Mucosa of descending colon (tissue), 3 donors: ENCODE data around the gene ZBTB7A. TPM values are rescaled to one million over a fixed set of nuclear protein-coding genes. Genes with fewer than 3 reads are reported as not detected.

Experiments used
- ATAC-seq: fragments of 200-7000 bp; cut with Tn5 transposase; one replicate; pipeline ENCODE4 v1.9.1; 2020; ENCODE audit warnings: mild to moderate bottlenecking, moderate library complexity
- DNase-seq, 3 donors: peaks; one replicate each; pipeline ENCODE4 v3.0.0-alpha.2; 2020
- H3K36me3 ChIP-seq: fragments of 200-600 bp; one replicate; pipeline ENCODE4 v1.8.0; 2021; ENCODE audit warnings: low read depth, mild to moderate bottlenecking
- H3K4me1 ChIP-seq: fragments of 200-600 bp; one replicate; pipeline ENCODE4 v1.8.0; 2021; ENCODE audit warnings: low read depth, mild to moderate bottlenecking
- H3K4me3 ChIP-seq: fragments of 200-600 bp; one replicate; pipeline ENCODE4 v1.8.0; 2021; ENCODE audit warnings: mild to moderate bottlenecking
- H3K9me3 ChIP-seq: fragments of 200-600 bp; one replicate; pipeline ENCODE4 v1.8.0; 2021; ENCODE audit warnings: mild to moderate bottlenecking
- intact Hi-C, 2 donors: fragments of 100-400 bp; cut with DNase I in 1 of 2; cut with micrococcal nuclease in 1 of 2; formaldehyde crosslinking; loops; one replicate each; pipeline versions ENCODE4 v1.11.0 to v1.11.1; 2022; cut with DNase I, micrococcal nuclease
- total RNA-seq, 3 donors: library from RNA; stranded (reverse); fragmentation: NEBNext Ultra II Directional in 2 of 3; extraction: Animal tissue kit (Norgen Biotek cat#: 25700) in 2 of 3; gene quantifications; one replicate each; pipeline versions ENCODE4 v1.2.1 to v1.2.4, GENCODE V29; 2021 to 2023
- TF ChIP-seq, protein P1 (sequence below): fragments of 200-600 bp; IDR thresholded peaks from one replicate; pipeline ENCODE4 v1.8.0; 2022; ENCODE audit warnings: antibody characterized with exemption, mild to moderate bottlenecking
- donor health status: DM: no; HTN: no; CAD: no; lungs with moderate emphysema.
- donor health status: DM: no; HTN: no; CAD: no.
- donor health status: DM: no; HTN: yes; CAD: no.

ZBTB7A gene
- total RNA-seq, 3 donors from 2014 or later, result 104 to 115 (median 112) TPM

DNA sequence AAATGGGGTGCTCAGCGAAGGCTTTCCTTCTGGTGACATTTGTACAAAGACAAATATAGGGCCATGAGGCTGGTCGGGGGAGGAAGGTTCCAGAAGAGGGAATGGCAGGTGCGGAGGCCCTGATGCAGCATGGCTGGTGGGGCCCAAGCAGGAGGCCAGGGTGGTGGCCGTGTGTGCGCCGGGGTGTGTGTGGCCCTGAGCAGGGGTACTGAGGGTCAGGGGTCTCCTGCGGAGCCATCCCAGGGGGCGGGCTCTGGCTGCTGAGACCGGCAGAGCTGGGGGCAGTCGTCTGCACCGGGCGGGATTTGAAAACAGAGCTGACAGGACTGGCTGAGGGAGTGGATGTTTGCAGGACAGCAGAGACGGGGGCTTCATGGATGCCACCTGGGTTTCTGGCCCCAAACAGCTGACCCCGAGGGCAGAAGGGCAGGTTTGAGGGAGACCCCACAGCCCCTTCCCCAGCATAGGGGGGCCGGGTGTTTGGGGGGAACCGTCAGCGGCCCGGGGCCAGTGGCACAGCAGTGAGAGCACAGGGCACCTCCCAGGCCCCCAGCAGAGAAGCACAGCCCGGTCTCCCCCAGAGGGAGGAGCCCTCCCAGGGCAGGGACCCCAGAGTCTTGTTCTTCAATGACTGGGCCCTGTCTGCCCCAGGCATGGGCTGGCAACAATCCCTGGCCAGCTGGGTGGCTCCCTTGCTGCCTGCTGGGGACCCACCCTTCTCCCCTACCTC is 47.8 kb downstream of the ZBTB7A start:
- Histone ChIP-seq H3K36me3 (peaks cover under 1% of the 10 kb centered on the region), H3K4me3 (no peak overlapping the region), H3K9me3 (no peaks in the 10 kb centered on the region), H3K4me1 (no peaks in the 10 kb centered on the region)
- DNase-seq (no peak), ATAC-seq (no peak)
- TF ChIP-seq, protein P1, sequence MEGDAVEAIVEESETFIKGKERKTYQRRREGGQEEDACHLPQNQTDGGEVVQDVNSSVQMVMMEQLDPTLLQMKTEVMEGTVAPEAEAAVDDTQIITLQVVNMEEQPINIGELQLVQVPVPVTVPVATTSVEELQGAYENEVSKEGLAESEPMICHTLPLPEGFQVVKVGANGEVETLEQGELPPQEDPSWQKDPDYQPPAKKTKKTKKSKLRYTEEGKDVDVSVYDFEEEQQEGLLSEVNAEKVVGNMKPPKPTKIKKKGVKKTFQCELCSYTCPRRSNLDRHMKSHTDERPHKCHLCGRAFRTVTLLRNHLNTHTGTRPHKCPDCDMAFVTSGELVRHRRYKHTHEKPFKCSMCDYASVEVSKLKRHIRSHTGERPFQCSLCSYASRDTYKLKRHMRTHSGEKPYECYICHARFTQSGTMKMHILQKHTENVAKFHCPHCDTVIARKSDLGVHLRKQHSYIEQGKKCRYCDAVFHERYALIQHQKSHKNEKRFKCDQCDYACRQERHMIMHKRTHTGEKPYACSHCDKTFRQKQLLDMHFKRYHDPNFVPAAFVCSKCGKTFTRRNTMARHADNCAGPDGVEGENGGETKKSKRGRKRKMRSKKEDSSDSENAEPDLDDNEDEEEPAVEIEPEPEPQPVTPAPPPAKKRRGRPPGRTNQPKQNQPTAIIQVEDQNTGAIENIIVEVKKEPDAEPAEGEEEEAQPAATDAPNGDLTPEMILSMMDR, result no peak
- intact Hi-C loops, result no loop called here

DNA sequence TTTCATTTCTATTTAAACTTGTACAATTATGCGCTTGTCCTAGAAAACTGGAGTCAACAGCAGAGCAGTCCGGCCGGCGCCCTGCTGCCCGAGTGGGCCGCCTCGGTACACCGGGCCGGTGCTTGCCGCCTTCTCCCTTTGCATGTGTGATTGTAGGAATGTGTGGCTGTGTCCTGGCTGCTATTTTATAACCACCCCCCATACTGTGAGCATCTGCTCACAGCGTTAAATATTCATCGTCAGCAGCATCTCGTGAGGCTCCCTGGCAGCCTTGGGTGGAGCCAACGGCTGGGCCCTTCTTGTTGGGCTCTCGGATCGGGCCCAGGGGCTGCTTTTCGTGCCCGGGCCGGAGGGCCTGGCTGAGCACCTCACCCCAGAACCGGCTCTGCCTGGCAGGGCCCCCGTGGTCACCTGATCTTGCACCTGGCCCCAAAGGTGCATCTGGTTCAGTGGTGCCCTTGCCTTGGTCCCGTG is 48.5 kb downstream of the ZBTB7A start:
- no peak for DNase-seq
- ATAC-seq, result no peak
- intact Hi-C loops, result no loop called here
- TF ChIP-seq, protein P1, result no peak
- H3K36me3 ChIP-seq, result peaks cover 3% of the 10 kb centered on the region
- no peak overlapping the region for H3K4me3 ChIP-seq
- H3K4me1 ChIP-seq, result no peaks in the 10 kb centered on the region
- no peaks in the 10 kb centered on the region for H3K9me3 ChIP-seq

DNA sequence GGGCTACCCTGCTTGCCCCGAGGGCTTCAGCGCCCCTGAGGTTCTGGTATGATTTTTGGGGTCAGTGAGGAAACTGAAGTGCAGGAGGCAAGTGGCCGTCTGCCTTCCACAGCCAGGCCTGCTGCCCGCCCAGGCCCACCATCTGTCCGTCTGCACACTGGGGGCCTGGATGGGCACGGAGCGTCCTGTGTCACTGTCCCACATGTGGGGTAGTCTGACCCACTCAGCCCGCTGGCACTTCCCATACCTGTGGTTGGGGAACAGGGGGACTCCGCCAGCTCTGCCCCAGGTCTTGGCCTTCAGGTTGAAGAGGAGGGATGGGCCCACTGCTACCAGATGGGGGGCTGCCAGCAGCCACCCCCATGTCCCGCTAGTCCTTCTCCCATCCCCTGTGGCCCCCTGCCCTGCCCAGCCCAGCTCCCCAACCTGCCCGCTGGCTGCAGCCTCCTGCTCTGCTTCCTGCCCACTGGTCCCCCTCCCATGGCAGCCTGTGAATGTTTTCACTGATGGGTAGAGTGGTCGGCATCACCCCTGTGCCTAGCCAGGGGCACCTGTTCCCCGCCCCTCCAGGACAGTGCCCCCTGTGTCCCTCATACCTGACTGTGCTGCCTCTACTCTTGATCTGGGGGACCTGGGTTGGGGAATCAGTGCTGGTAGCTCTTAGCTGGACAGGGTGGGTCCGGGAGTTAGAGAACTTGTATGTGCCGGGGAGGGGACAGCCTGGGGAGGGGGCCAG is 49.6 kb downstream of the ZBTB7A start:
- ATAC-seq, result no peak
- H3K4me1 ChIP-seq, result no peaks in the 10 kb centered on the region
- peaks cover 3% of the 10 kb centered on the region for H3K36me3 ChIP-seq
- DNase-seq, result no peak
- intact Hi-C loops, result no loop called here
- no peaks in the 10 kb centered on the region for H3K9me3 ChIP-seq
- TF ChIP-seq, protein P1, result no peak
- H3K4me3 ChIP-seq, result no peak overlapping the region

DNA sequence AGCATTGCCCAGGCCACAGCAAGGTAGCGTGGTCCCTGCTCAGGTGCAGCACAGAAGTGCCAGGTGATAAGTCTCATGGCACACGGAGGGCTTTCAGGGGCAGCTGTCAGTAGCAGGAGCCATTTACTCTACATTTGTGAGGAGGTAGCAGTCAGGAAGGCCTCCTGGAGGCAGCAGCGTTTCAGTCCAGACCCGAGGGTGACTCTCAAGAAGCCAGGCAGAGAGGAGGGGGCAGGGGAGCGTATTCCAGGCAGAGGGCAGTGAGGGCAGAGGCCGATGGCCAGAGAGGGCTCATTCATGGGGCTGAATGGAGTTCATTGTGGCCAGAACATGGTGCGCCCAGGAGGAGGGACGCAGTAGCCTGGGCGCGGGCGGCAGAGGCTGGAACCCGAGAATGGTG is 50.2 kb downstream of the ZBTB7A start:
- intact Hi-C loops, result no loop called here
- DNase-seq (no peak), ATAC-seq (no peak)
- H3K4me1 ChIP-seq, result no peaks in the 10 kb centered on the region
- no peaks in the 10 kb centered on the region for H3K9me3 ChIP-seq
- TF ChIP-seq, protein P1, result no peak
- peaks cover 3% of the 10 kb centered on the region for H3K36me3 ChIP-seq
- no peak overlapping the region for H3K4me3 ChIP-seq

DNA sequence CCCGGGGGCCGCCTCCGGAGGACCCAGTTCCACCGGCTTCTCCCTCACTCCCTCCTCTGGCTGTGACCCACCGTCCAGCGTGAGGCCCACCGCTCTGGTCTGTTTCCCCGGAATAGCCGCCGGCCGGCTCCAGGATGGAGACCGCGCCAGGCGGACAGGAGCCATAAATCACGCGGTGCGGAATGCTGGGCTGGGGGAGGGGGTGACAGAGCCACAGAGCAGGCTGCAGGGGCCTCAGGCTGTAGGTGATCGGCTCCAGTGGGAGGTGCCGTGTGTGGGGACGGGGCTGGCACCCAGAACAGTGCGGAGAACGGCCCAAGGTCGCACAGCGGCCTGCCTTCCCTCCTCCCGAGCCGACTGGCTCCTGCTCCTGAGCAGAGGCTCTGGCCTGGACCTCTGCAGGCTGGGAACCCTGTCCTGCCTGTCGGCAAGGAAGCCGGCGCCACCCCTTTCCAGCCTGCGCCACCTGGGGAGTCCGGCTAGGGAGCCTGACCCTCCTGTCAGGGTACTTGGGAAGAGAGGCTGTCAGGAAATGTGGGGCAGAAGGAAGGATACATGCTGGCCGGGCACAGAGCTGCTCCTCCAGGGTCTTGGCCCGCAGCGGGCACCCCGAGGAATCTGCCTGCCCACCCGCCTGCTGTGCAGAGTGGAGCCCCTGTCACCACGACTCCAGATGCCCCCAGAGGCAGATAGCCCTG is 50.8 kb downstream of the ZBTB7A start:
- H3K9me3 ChIP-seq, result no peaks in the 10 kb centered on the region
- ATAC-seq (no peak), DNase-seq (no peak)
- TF ChIP-seq, protein P1, result no peak
- peaks cover 3% of the 10 kb centered on the region for H3K36me3 ChIP-seq
- H3K4me1 ChIP-seq, result peaks cover 6% of the 10 kb centered on the region
- intact Hi-C loops, result no loop called here
- no peak overlapping the region for H3K4me3 ChIP-seq
